Endothelial cell of coronary artery (primary cell): ENCODE results near the gene OXSM. TPM values are rescaled to one million over a fixed set of nuclear protein-coding genes. Genes with fewer than 3 reads are reported as not detected.

Experiments used
- total RNA-seq: library from RNA; depleted of rRNA; stranded (reverse); fragments of >200 nt; gene quantifications from 2 replicates; pipeline ENCODE4 v1.2.3, GENCODE V29; 2014

Gene OXSM
- total RNA-seq, result 9.8 and 11.2 TPM in 2 replicates

DNA sequence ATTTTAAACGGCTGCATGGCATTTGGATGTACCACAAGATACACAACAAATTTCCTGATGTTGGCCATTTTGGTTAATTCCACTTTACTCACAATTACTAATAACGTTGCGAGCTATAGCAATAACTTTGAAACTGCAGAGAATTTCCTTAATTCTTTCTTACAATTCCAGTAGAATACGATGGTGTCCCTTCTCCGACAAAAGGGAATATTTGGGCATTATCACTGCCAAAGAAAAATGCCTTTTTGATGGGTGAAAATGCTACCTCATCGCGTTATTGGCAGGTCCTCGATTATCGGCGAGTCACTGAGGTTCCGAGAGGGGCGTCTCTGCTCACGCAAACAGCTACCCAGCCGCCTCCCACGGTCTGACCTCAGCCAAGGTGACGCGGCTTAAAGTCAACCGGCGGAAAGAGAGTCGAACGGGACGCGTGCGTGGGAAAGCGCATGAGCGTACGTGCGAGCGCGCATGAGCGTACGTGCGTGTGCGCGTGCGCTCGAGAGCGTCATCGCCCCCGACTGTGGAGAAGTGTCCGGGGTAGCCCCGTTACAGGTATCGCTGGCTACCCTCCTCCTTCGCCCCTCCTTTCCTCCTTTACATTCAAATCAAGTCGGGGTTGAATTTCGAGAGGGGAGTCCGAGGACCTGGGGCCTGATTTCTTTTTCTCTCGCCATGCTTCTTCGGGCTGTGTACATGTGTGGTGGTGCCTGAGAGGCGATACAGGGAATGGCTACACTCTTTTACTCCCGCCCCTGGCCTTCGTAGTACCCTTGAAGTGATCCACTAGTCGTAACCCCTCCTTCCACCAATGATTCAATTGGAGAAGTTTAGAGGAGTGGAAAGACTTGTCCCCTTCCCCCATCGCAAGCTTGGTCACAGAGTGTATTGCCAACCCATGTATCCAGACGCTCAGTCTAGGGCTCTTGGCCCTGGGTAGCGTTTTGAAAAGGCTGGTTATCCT, at the start of gene OXSM:
Gene OXSM (plus strand): TSS at position 495 of the 961 bp plus-strand sequence. CDS start 931 bp downstream, outside the sequence.

DNA sequence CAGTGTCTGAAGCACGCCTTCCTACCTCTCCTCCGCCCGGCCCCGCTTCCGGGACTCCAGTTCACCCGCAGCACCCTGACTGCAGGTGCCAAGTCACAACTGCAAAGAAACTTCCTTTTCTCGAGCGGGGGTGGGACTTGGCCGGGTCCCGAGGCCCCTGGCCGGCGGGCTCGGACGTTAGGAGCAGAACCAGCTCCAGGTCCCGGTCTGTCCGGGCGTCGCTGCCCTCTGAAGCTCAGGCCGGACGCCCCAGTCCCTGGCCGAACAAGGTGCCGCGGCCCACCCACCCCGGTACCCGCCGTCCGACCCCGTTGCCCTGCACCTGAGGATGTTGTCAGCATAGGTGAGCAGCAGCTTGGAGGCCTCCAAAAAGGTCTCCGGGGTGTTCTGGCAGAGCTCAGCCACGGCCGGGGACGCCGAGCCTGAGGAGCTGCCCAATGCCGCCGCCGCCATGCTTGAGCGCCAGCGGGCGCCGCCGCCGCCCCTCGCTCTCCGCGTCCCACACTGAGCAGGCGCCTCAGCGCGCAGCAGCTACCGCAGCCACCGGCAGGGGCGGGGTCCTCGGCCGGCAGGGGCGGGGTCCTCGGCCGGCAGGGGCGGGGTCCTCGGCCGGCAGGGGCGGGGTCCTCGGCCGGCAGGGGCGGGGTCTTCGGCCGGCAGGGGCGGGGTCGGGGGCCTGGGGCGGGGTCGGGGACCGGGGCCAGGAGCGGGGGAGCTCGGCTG, 6.8 kb upstream of the OXSM start, which contains the start of gene NGLY1:
Gene NGLY1 (minus strand): TSS at position 506 of the 723 bp plus-strand sequence. CDS start 53 bp downstream, at position 453.

Other genes starting within 250 kb of the OXSM start
- gene TOP2B, start 125.2 kb upstream of the OXSM start, total RNA-seq, result 89.6 and 95.5 TPM in 2 replicates
- gene NGLY1, start 6.6 kb upstream of the OXSM start, total RNA-seq, result 30.0 and 39.1 TPM in 2 replicates